Muscle layer of colon (tissue), 2 donors: ENCODE data around the gene APOC3.

Experiments
- H3K27ac ChIP-seq: one replicate; pipeline ENCODE4 v1.7.0; 2013; ENCODE audit warnings: low read depth, mild to moderate bottlenecking, low read length, moderate library complexity
- H3K27me3 ChIP-seq, 2 donors: one replicate each; pipeline ENCODE4 v1.7.0; 2013; ENCODE audit warnings: low read length in 2 of 2, mild to moderate bottlenecking in 2 of 2; ENCODE audit not compliant: insufficient read depth in 2 of 2, control insufficient read depth in 1 of 2
- H3K36me3 ChIP-seq: one replicate; pipeline ENCODE4 v1.7.0; 2013; ENCODE audit warnings: mild to moderate bottlenecking, low read length; ENCODE audit not compliant: insufficient read depth
- H3K4me1 ChIP-seq: one replicate; pipeline ENCODE4 v1.7.0; 2013; ENCODE audit warnings: mild to moderate bottlenecking, low read length; ENCODE audit not compliant: insufficient read depth
- H3K4me3 ChIP-seq, 2 donors: one replicate each; pipeline ENCODE4 v1.7.0; 2013; ENCODE audit warnings: low read length in 2 of 2, low read depth in 1 of 2, mild to moderate bottlenecking in 1 of 2, moderate library complexity in 1 of 2
- H3K9ac ChIP-seq: one replicate; pipeline ENCODE4 v1.7.0; 2013; ENCODE audit warnings: low read length
- H3K9me3 ChIP-seq: one replicate; pipeline ENCODE4 v1.7.0; 2013; ENCODE audit warnings: mild to moderate bottlenecking, low read length
- donor health status: abdominal sarcoma.
- donor health status: Adenocarcinoma of cecum.

Gene APOC3

GRCh38 chr11:116842909-116843308 is 13.2 kb downstream of the APOC3 start:
- Histone ChIP-seq H3K4me1 (no peaks in the 10 kb centered on the region), H3K9me3 (no peaks in the 10 kb centered on the region), H3K27ac (no peak overlapping the region), H3K27me3 (no peaks in the 10 kb centered on the region), H3K36me3 (peaks cover 47% of the 10 kb centered on the region), H3K9ac (no peak overlapping the region), H3K4me3 (no peak overlapping the region)

- Histone ChIP-seq H3K4me3 (no peak overlapping the region), H3K9me3 (no peaks in the 10 kb centered on the region), H3K27me3 (no peaks in the 10 kb centered on the region), H3K27ac (no peak overlapping the region), H3K4me1 (no peaks in the 10 kb centered on the region), H3K36me3 (peaks cover 51% of the 10 kb centered on the region), H3K9ac (no peak overlapping the region)
Measured at GRCh38 chr11:116843661-116844060, 14.0 kb downstream of the APOC3 start.

- Histone ChIP-seq H3K36me3 (peaks cover 58% of the 10 kb centered on the region), H3K27ac (no peak overlapping the region), H3K27me3 (no peaks in the 10 kb centered on the region), H3K4me1 (no peaks in the 10 kb centered on the region), H3K9ac (no peak overlapping the region), H3K9me3 (no peaks in the 10 kb centered on the region), H3K4me3 (no peak overlapping the region)
Measured at GRCh38 chr11:116844722-116845121, 15.0 kb downstream of the APOC3 start.

GRCh38 chr11:116847612-116848011 is 17.9 kb downstream of the APOC3 start:
- peaks cover 10% of the 10 kb centered on the region for H3K4me1 ChIP-seq
- peaks cover 58% of the 10 kb centered on the region for H3K36me3 ChIP-seq
- H3K27me3 ChIP-seq: no peaks in the 10 kb centered on the region
- no peak overlapping the region for H3K9ac ChIP-seq
- H3K9me3 ChIP-seq: no peaks in the 10 kb centered on the region
- no peak overlapping the region for H3K27ac ChIP-seq
- H3K4me3 ChIP-seq: no peak overlapping the region

GRCh38 chr11:116849060-116849459 is 19.4 kb downstream of the APOC3 start:
- peaks cover 44% of the 10 kb centered on the region for H3K36me3 ChIP-seq
- H3K4me3 ChIP-seq: no peak overlapping the region
- H3K27ac ChIP-seq: no peak overlapping the region
- peaks cover 10% of the 10 kb centered on the region for H3K4me1 ChIP-seq
- H3K9ac ChIP-seq: no peak overlapping the region
- no peaks in the 10 kb centered on the region for H3K27me3 ChIP-seq
- no peaks in the 10 kb centered on the region for H3K9me3 ChIP-seq

- Histone ChIP-seq H3K36me3 (peaks cover 47% of the 10 kb centered on the region), H3K4me3 (no peak overlapping the region), H3K27ac (no peak overlapping the region), H3K4me1 (peaks cover 10% of the 10 kb centered on the region), H3K27me3 (no peaks in the 10 kb centered on the region), H3K9me3 (no peaks in the 10 kb centered on the region), H3K9ac (no peak overlapping the region)
Measured at GRCh38 chr11:116849486-116849885, 19.8 kb downstream of the APOC3 start.

GRCh38 chr11:116851626-116852025 is 21.9 kb downstream of the APOC3 start:
- H3K9ac ChIP-seq: no peak overlapping the region
- H3K9me3 ChIP-seq: no peaks in the 10 kb centered on the region
- no peak overlapping the region for H3K4me3 ChIP-seq
- peaks cover 33% of the 10 kb centered on the region for H3K36me3 ChIP-seq
- no peaks in the 10 kb centered on the region for H3K27me3 ChIP-seq
- H3K4me1 ChIP-seq: peaks cover 10% of the 10 kb centered on the region
- no peak overlapping the region for H3K27ac ChIP-seq

- peaks cover 10% of the 10 kb centered on the region for H3K4me1 ChIP-seq
- H3K27ac ChIP-seq: no peak overlapping the region
- no peaks in the 10 kb centered on the region for H3K9me3 ChIP-seq
- H3K27me3 ChIP-seq: no peaks in the 10 kb centered on the region
- H3K36me3 ChIP-seq: peaks cover 33% of the 10 kb centered on the region
- H3K4me3 ChIP-seq: no peak overlapping the region
- H3K9ac ChIP-seq: no peak overlapping the region
Measured at GRCh38 chr11:116852261-116853031, 22.7 kb downstream of the APOC3 start.

GRCh38 chr11:116853461-116854073 is 23.9 kb downstream of the APOC3 start:
- H3K36me3 ChIP-seq: peaks cover 37% of the 10 kb centered on the region
- H3K27me3 ChIP-seq: no peaks in the 10 kb centered on the region
- H3K9me3 ChIP-seq: no peaks in the 10 kb centered on the region
- H3K27ac ChIP-seq: no peak overlapping the region
- H3K4me1 ChIP-seq: peaks cover 10% of the 10 kb centered on the region
- H3K9ac ChIP-seq: no peak overlapping the region
- H3K4me3 ChIP-seq: no peak overlapping the region

GRCh38 chr11:116855413-116855812 is 25.7 kb downstream of the APOC3 start:
- no peak overlapping the region for H3K9ac ChIP-seq
- no peaks in the 10 kb centered on the region for H3K27me3 ChIP-seq
- H3K4me3 ChIP-seq: no peak overlapping the region
- peaks cover 10% of the 10 kb centered on the region for H3K4me1 ChIP-seq
- H3K9me3 ChIP-seq: no peaks in the 10 kb centered on the region
- peaks cover 43% of the 10 kb centered on the region for H3K36me3 ChIP-seq
- no peak overlapping the region for H3K27ac ChIP-seq

GRCh38 chr11:116856423-116856822 is 26.7 kb downstream of the APOC3 start:
- peaks cover 53% of the 10 kb centered on the region for H3K36me3 ChIP-seq
- no peak overlapping the region for H3K27ac ChIP-seq
- H3K4me3 ChIP-seq: no peak overlapping the region
- H3K27me3 ChIP-seq: no peaks in the 10 kb centered on the region
- no peaks in the 10 kb centered on the region for H3K9me3 ChIP-seq
- H3K4me1 ChIP-seq: peaks cover 10% of the 10 kb centered on the region
- no peak overlapping the region for H3K9ac ChIP-seq

GRCh38 chr11:116857316-116857715 is 27.6 kb downstream of the APOC3 start:
- peaks cover 62% of the 10 kb centered on the region for H3K36me3 ChIP-seq
- H3K27me3 ChIP-seq: no peaks in the 10 kb centered on the region
- H3K9ac ChIP-seq: no peak overlapping the region
- H3K27ac ChIP-seq: no peak overlapping the region
- peaks cover 2% of the 10 kb centered on the region for H3K4me1 ChIP-seq
- H3K4me3 ChIP-seq: no peak overlapping the region
- H3K9me3 ChIP-seq: no peaks in the 10 kb centered on the region
